ENCODE data around the gene THAP4.
"Not testable (repeated sequence)": the region's sequence is repeated elsewhere in the genome, so short reads cannot be mapped to it uniquely, and the experiment has no call there.

THAP4 gene

GRCh38 chr2:241609859-241610793, 26.8 kb downstream of the THAP4 start:
- peak; percentile 89 for DNase-seq

DNA sequence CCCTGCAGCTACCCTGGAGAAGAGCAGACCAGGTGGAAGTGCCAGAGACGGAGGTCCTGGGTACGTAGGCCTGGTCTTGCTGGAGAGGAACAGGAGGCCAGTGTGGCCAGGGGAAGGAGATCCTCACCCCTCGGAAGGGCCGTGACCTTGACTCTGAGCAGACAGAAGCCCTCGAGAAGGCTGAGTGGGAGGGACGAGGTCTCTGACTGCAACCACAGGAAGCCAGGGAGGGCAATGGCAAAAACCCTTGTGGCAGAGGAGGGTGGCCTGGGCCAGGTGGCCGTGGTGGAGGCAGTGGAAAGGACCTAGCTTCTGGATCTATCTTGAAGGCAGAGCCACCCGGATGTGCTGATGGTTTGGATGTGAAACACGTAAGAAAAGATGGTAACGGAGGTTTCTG, 28.1 kb downstream of the THAP4 start:
- no peak for DNase-seq

DNA sequence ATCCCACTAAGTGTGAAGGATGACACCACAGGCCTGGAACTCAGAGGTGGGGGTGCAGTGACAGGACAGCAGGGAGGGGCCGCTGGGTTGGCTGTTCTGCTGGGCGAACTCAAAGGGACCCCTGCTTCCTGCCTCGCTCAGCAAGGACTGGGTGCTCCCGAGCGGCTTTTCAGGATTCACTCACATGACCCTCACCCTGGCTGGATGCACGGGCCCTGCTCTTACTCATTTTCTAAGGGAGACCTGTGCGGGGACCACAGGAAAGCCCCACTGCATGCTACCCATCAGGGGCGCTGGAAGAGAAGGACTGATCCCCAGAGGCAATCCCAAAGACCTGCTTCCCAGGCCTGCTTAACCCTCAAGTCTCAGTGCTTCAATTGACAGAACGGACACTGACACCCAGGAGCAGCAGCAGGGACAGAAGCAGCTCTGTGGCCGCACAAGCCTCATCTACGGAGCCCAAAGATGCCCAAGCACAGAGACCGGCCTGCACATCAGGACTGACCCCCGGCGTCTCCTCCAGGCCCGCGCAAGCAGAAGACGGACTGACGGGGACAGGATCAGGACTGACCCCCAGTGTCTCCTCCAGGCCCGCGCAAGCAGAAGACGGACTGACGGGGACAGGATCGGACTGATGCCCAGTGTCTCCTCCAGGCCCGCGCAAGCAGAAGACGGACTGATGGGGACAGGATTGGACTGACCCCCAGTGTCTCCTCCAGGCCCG, 29.6 kb downstream of the THAP4 start:
- DNase-seq = no peak

- no peak for DNase-seq
Observed at GRCh38 chr2:241606186-241606585, 30.8 kb downstream of the THAP4 start.

GRCh38 chr2:241603686-241604085, 33.3 kb downstream of the THAP4 start:
- no peak for DNase-seq

DNA sequence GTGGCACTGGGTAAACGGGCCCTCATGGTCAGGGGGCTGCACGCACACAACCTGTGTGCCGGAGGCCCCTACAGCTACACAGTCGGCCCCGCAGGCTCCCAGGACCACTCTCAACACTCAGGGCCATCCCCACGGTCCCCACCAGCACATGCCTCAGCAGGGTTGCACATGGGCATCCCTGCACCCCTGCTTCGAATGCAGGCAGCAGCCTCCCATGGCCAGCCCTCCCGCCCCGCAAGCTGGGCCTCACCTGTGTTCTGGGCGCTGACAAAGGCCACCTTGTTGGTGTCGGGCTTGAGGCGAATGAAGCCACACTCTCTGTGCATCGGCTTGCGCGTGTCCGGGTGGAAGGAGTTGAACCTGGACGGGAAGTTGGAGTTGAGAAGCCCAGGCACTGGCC, 34.2 kb downstream of the THAP4 start:
- DNase-seq = no peak

DNA sequence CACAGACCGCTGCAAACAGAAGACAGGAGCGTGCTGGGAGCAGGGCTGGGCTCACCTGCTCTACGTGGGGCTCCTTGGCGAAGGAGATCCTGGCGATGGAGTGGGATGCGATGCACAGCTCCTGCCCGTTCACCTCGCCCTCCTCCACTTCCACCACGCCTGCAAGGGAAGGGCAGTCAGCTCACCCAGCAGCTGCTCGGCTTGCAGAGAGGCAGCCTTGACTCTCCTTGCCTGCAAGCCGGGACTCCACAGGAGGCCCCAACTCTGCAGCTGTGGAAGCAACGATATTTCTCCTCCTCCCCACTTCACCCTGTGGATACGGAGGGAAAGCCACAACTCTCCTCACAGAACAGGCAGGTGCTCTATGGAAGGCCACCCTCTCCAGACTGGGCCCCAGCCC, 35.1 kb downstream of the THAP4 start:
- no peak for DNase-seq

GRCh38 chr2:241599615-241600014, 37.3 kb downstream of the THAP4 start:
- DNase-seq = no peak

DNA sequence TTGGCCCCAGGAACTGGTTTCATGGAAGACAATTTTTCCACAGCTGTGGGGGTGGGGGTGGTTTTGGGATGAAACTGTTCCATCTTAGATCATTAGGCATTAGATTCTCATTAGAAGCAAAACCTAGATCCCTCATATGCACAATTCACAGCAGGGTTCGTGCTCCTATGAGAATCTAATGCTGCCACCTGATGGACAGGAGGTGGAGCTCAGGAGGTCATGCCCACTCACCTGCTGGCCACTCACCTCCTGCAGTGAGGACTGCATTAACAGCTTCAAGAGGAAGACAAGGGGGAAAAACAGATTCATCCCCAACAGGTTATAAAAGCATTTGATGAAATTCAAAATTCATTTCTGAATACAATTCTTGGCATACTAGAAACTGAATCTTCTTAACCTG, 38.5 kb downstream of the THAP4 start:
- no peak for DNase-seq

DNA sequence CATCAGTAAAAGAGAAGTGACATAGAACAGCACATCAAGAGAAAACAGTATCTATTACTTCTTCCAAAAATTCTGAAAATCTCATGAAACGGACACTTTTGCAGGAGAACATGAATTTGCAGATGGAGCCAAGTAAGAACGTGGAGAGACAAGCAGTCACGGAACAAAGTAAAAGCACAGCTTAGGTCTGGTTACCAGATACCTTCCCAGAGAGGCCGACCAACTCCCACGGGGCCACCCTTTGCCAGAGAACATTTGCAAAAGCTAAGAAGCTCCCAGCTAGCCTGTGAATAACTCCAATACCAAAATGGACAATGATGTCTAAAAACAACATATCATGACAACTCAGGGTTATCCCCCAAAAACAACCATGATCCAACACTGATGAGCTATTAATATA, 38.9 kb downstream of the THAP4 start:
- DNase-seq = no peak

DNA sequence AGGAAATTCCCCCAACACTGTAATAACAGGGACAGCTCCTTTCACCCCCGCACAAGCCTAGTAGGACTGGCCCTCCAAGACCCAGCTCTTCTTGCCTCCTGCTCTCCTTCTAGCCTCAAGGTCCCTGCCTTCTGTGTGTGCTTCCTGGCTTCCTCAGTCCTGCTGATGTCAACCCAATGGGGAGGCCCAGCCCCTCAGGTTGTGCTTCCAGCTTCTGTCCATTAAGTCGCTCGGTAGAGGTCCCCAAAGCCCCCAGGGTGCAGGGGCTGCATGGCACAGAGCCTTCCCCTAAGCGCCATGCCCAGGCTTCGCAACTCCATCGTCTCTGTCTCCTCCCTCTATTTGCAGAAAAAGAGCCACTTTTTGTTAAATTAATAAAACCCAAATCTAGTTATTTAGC, 39.4 kb downstream of the THAP4 start:
- no peak for DNase-seq

- DNase-seq = no peak
Observed at GRCh38 chr2:241595600-241596140, 41.3 kb downstream of the THAP4 start.

DNA sequence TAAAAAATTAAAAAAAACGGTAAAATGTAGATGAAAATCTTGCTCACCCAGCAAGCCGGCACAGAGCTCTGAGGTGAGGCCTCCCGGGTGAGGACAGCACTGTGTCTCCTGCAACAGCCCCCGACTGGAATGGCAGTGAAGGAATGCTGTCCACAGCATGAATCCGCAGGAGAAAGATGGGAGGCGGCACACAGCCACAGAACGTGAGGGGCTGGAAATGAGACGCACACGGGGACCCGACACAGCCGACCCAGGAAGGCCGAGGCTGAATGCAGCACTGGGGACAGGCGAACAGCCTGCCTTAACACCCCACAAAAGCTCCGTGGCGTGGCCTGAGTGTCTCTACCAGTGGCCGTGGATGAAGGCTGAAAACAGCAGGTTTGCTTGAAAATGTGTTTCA, 43.7 kb downstream of the THAP4 start:
- DNase-seq = no peak

DNA sequence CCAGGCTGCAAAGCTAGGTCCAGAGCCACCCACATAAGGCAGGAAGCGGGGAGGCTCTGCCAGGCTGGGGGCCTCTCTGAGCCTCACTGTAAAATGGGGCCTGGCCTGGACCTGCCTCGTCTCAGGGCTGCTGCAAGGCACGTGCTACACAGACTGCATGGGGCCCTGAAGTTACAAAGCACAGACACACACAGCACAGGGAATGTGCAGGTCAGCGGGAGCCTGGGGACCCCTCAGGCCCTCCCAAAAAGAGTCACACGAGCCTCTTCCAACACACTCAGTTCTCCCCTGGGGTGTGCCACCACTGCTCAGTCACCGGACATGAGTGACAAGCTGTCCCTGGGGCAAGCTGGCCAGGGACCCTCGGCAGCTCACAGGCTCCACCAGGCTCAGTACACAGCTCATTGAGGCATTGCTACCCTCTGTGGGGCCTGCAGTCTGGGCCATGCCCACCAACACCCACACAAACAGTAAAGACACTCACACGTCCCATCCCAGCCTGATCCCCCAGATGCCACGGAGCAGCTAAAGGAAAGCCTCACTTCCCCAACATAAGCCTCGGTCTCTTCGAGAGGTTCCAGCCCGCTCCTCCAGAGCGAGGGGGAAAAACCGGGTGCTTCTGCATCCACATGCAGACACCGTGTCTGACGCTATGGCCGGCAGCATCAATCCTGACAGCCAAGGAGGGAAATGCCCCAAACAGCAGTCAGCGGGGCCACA, 44.7 kb downstream of the THAP4 start:
- no peak for DNase-seq

DNA sequence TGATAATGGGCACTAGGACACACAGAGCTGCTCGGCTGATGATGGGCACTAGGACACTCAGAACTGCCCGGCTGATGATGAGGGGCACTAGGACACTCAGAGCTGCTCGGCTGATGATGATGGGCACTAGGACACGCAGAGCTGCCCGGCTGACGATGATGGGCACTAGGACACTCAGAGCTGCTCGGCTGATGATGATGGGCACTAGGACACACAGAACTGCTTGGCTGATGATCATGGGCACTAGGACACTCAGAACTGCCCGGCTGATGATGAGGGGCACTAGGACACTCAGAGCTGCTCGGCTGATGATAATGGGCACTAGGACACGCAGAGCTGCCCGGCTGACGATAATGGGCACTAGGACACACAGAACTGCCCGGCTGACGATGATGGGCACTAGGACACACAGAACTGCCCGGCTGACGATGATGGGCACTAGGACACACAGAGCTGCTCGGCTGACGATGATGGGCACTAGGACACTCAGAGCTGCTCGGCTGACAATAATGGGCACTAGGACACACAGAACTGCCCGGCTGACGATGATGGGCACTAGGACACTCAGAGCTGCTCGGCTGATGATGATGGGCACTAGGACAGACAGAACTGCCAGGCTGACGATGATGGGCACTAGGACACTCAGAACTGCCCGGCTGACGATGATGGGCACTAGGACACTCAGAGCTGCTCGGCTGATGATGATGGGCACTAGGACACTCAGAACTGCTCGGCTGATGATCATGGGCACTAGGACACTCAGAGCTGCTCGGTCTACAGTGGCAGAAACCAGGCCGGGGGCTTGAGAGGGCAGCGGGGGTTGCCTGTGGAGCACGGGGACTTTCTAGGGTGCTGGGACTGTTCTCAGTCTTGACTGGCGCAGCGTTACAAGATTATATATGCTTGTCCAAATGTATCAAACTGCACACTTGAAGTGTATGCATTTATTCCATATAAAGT, 46.2 kb downstream of the THAP4 start:
- DNase-seq = not testable (repeated sequence)

GRCh38 chr2:241589863-241590262, 47.1 kb downstream of the THAP4 start:
- DNase-seq = not testable (repeated sequence)

GRCh38 chr2:241586564-241587264, 50.2 kb downstream of the THAP4 start:
- no peak for DNase-seq

DNA sequence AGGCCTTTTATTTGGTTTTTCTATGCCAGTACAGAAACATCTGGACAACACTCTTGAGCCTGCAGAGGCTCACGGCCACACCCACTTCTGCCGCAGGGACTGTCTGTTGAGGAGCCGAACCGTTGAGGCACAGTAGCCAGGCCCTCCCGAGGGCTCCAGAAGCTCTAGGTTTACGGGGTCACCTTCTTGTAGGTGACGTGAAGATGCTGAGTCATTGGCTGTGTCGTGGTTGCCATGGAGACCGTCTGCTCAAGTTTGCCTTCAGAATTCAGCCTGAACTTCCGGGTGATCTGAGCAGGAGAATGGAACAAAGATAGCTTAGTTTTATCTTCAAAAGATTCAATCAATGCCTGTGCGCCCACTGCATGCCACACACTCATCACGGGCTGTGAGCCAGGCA, 52.5 kb downstream of the THAP4 start:
- no peak for DNase-seq

GRCh38 chr2:241582806-241583205, 54.2 kb downstream of the THAP4 start:
- DNase-seq = no peak

DNA sequence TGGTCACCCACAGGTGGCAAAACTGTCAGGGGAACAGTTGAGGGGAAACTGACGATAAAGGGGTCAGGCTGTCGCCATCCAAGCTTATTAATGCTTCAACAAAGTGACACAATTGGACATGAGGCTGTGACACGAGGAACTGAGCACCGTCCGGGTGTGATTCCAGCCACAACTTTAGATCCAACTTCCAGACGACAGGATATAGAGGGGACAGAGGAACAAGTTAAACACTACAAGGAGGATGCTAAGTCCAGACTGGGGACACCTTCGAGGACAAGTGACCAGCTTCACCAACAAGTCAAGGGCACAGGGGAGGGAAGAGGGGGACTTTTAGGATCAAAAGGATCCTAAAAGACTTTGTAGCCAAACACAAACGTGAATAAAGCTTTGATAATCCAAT, 54.6 kb downstream of the THAP4 start:
- no peak for DNase-seq

GRCh38 chr2:241579281-241579680, 57.7 kb downstream of the THAP4 start:
- DNase-seq = no peak

All from NCI-H2029 (cell line).